ENCODE data around the gene ALDOB. TPM values are rescaled to one million over a fixed set of nuclear protein-coding genes. Genes with fewer than 3 reads are reported as not detected.
"Not testable (repeated sequence)": the region's sequence is repeated elsewhere in the genome, so short reads cannot be mapped to it uniquely, and the experiment has no call there.

Gene ALDOB
- total RNA-seq, 1 donor = not detected

GRCh38 chr9:101394687-101395086 is 40.9 kb downstream of the ALDOB start:
- Histone ChIP-seq H3K9me3 (ENCODE audit: low read depth, low read length) (no peaks in the 10 kb centered on the region), H3K36me3 (ENCODE audit: insufficient read depth, low read length) (peaks cover 9% of the 10 kb centered on the region), H3K27me3 (ENCODE audit: insufficient read depth, low read length) (no peaks in the 10 kb centered on the region), H3K4me3 (ENCODE audit: insufficient read depth, low read length) (no peak overlapping the region), H3K4me2 (ENCODE audit: insufficient read depth, low read length) (no peak overlapping the region), H2AFZ (ENCODE audit: low read length) (no peak overlapping the region), H3K27ac (ENCODE audit: low read depth, low read length) (no peak overlapping the region), H4K20me1 (ENCODE audit: insufficient read depth, low read length) (peaks cover 8% of the 10 kb centered on the region), H3K4me1 (ENCODE audit: insufficient read depth, low read length) (peaks cover 9% of the 10 kb centered on the region), H3K79me2 (ENCODE audit: insufficient read depth, low read length) (peaks cover 83% of the 10 kb centered on the region)
- TF ChIP-seq CTCF (IDR thresholded peaks at IDR 0.05; ENCODE audit: extremely low read depth, low read depth, low read length) = no peak
- no peak for DNase-seq (ENCODE audit: insufficient read length, low spot score, missing footprints)

DNA sequence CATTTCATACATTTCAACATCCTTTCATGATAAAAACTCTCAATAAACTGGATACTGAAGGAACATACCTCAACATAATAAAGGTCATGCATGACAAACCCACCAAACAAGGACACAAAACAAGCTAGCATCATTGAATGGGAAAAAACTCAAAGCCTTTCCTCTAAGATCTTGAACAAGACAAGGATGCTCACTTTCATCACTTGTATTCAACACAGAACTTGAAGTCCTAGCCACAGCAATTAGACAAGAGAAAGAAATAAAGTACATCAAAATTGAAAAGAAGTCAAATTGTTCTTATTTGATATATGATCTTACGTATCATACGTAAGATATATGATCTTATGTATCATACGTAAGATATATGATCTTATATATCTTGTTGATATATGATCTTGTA is 42.4 kb downstream of the ALDOB start:
- Histone ChIP-seq H4K20me1 (ENCODE audit: insufficient read depth, low read length) (peaks cover 8% of the 10 kb centered on the region), H3K36me3 (ENCODE audit: insufficient read depth, low read length) (peaks cover 14% of the 10 kb centered on the region), H3K9me3 (ENCODE audit: low read depth, low read length) (no peaks in the 10 kb centered on the region), H2AFZ (ENCODE audit: low read length) (no peak overlapping the region), H3K4me1 (ENCODE audit: insufficient read depth, low read length) (peaks cover 6% of the 10 kb centered on the region), H3K4me3 (ENCODE audit: insufficient read depth, low read length) (no peak overlapping the region), H3K79me2 (ENCODE audit: insufficient read depth, low read length) (peaks cover 70% of the 10 kb centered on the region), H3K27ac (ENCODE audit: low read depth, low read length) (no peak overlapping the region), H3K27me3 (ENCODE audit: insufficient read depth, low read length) (no peaks in the 10 kb centered on the region), H3K4me2 (ENCODE audit: insufficient read depth, low read length) (no peak overlapping the region)
- no peak for DNase-seq (ENCODE audit: insufficient read length, low spot score, missing footprints)
- TF ChIP-seq CTCF (IDR thresholded peaks at IDR 0.05; ENCODE audit: extremely low read depth, low read depth, low read length) = no peak

- Histone ChIP-seq H3K4me2 (ENCODE audit: insufficient read depth, low read length) (no peak overlapping the region), H3K27ac (ENCODE audit: low read depth, low read length) (no peak overlapping the region), H3K27me3 (ENCODE audit: insufficient read depth, low read length) (no peaks in the 10 kb centered on the region), H3K36me3 (ENCODE audit: insufficient read depth, low read length) (peaks cover 14% of the 10 kb centered on the region), H2AFZ (ENCODE audit: low read length) (no peak overlapping the region), H3K4me1 (ENCODE audit: insufficient read depth, low read length) (no peaks in the 10 kb centered on the region), H4K20me1 (ENCODE audit: insufficient read depth, low read length) (peaks cover 3% of the 10 kb centered on the region), H3K4me3 (ENCODE audit: insufficient read depth, low read length) (no peak overlapping the region), H3K79me2 (ENCODE audit: insufficient read depth, low read length) (peaks cover 25% of the 10 kb centered on the region), H3K9me3 (ENCODE audit: low read depth, low read length) (no peaks in the 10 kb centered on the region)
- peak; percentile 46 for TF ChIP-seq CTCF (IDR thresholded peaks at IDR 0.05; ENCODE audit: extremely low read depth, low read depth, low read length)
- no peak for DNase-seq (ENCODE audit: insufficient read length, low spot score, missing footprints)
Measured at GRCh38 chr9:101388507-101388993, 47.0 kb downstream of the ALDOB start.

GRCh38 chr9:101387871-101388506 is 47.6 kb downstream of the ALDOB start:
- TF ChIP-seq CTCF (IDR thresholded peaks at IDR 0.05; ENCODE audit: extremely low read depth, low read depth, low read length) = peak; percentile 65
- DNase-seq (ENCODE audit: insufficient read length, low spot score, missing footprints) = peak; percentile 62

DNA sequence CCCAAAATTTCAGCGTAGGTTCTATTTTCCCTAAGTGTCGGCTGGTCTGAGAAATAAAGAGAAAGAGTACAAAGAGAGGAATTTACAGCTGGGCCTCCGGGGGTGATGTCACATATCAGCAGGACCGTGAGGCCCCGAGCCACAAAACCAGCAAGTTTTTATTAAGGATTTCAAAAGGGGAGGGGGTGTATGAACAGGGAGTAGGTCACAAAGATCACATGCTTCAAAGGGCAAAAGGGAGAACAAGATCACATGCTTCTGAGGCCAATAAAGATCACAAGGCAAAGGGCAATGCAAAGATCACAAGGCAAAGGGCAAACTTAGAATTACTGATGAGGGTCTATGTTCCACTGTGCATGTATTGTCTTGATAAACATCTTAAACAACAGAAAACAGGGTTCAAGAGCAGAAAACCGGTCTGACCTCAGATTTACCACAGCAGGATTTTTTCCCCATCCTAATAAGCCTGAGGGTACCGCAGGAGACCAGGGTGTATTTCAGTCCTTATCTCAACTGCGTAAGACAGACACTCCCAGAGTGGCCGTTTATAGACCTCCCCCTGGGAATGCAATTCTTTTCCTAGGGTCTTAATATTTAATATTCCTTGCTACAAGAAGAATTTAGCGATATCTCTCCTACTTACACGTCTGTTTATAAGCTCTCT is 50.6 kb downstream of the ALDOB start, which contains the start of gene BAAT:
Gene BAAT (minus strand): TSS at position 134 of the 664 bp plus-strand sequence. CDS start 13,602 bp downstream, outside the sequence.
- not testable (repeated sequence) for H3K36me3 ChIP-seq (ENCODE audit: insufficient read depth, low read length); H3K27ac ChIP-seq (ENCODE audit: low read depth, low read length); H3K4me3 ChIP-seq (ENCODE audit: insufficient read depth, low read length); H2AFZ ChIP-seq (ENCODE audit: low read length); H3K79me2 ChIP-seq (ENCODE audit: insufficient read depth, low read length); H4K20me1 ChIP-seq (ENCODE audit: insufficient read depth, low read length); DNase-seq (ENCODE audit: insufficient read length, low spot score, missing footprints); H3K4me2 ChIP-seq (ENCODE audit: insufficient read depth, low read length); H3K27me3 ChIP-seq (ENCODE audit: insufficient read depth, low read length); H3K9me3 ChIP-seq (ENCODE audit: low read depth, low read length); H3K4me1 ChIP-seq (ENCODE audit: insufficient read depth, low read length)

More at GRCh38 chr9:101387871-101388506, 47.6 kb downstream of the ALDOB start:
- Histone ChIP-seq H4K20me1 (ENCODE audit: insufficient read depth, low read length) (peaks cover 3% of the 10 kb centered on the region), H3K4me3 (ENCODE audit: insufficient read depth, low read length) (no peak overlapping the region), H3K27ac (ENCODE audit: low read depth, low read length) (no peak overlapping the region), H3K4me1 (ENCODE audit: insufficient read depth, low read length) (no peaks in the 10 kb centered on the region), H3K36me3 (ENCODE audit: insufficient read depth, low read length) (peaks cover 14% of the 10 kb centered on the region), H3K4me2 (ENCODE audit: insufficient read depth, low read length) (no peak overlapping the region), H2AFZ (ENCODE audit: low read length) (peak overlapping the region; percentile 30), H3K9me3 (ENCODE audit: low read depth, low read length) (no peaks in the 10 kb centered on the region), H3K79me2 (ENCODE audit: insufficient read depth, low read length) (peaks cover 20% of the 10 kb centered on the region), H3K27me3 (ENCODE audit: insufficient read depth, low read length) (no peaks in the 10 kb centered on the region)

All from osteoblast (primary cell).